GM12874 (cell line): Measurements from ENCODE around the gene ARFGAP2.

ENCODE experiments used
- TF ChIP-seq, protein P1 (sequence below): IDR thresholded peaks from 2 replicates; pipeline ENCODE4 v1.5.1; 2011; ENCODE audit warnings: low read depth, mild to moderate bottlenecking, control low read depth, low read length, moderate library complexity; ENCODE audit not compliant: insufficient read depth

The ARFGAP2 gene

DNA sequence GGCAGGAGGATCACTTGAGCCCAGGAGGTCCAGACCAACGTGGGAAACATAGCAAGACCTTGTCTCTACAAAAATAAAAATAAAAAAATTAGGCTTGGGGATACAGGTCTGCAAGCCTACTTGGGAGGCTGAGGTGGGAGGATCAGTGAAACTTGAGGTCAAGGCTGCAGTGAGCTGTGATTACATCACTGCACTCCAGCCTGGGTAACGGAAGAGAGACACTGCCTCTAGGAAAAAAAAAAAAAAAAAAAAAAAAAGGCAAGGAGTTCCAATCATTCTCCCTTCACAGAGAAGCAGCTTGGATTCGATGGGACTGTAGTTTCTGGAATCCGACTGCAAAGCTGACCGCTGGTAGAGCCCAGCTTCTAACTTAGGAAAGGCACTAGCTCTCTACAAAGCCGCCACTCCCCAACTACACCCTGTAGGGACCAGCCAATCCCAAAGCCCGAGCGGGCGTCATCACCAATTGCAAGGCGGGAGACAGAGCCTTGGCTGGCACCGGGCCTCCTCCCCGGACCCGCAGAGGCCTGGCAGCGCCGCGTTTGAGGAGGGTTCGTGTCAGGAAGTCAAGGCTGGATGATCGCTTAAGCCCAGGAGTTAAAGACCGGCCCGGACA, 37.4 kb upstream of the ARFGAP2 start:
- TF ChIP-seq, protein P1, sequence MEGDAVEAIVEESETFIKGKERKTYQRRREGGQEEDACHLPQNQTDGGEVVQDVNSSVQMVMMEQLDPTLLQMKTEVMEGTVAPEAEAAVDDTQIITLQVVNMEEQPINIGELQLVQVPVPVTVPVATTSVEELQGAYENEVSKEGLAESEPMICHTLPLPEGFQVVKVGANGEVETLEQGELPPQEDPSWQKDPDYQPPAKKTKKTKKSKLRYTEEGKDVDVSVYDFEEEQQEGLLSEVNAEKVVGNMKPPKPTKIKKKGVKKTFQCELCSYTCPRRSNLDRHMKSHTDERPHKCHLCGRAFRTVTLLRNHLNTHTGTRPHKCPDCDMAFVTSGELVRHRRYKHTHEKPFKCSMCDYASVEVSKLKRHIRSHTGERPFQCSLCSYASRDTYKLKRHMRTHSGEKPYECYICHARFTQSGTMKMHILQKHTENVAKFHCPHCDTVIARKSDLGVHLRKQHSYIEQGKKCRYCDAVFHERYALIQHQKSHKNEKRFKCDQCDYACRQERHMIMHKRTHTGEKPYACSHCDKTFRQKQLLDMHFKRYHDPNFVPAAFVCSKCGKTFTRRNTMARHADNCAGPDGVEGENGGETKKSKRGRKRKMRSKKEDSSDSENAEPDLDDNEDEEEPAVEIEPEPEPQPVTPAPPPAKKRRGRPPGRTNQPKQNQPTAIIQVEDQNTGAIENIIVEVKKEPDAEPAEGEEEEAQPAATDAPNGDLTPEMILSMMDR = no peak

GRCh38 chr11:47212938-47213337, 36.3 kb upstream of the ARFGAP2 start:
- TF ChIP-seq, protein P1 = no peak

- TF ChIP-seq, protein P1 = no peak
Observed at GRCh38 chr11:47208628-47209027, 31.9 kb upstream of the ARFGAP2 start.

- TF ChIP-seq, protein P1 = no peak
Observed at GRCh38 chr11:47207459-47207858, 30.8 kb upstream of the ARFGAP2 start.

- TF ChIP-seq, protein P1 = no peak
Observed at GRCh38 chr11:47204637-47204989, 27.9 kb upstream of the ARFGAP2 start.

DNA sequence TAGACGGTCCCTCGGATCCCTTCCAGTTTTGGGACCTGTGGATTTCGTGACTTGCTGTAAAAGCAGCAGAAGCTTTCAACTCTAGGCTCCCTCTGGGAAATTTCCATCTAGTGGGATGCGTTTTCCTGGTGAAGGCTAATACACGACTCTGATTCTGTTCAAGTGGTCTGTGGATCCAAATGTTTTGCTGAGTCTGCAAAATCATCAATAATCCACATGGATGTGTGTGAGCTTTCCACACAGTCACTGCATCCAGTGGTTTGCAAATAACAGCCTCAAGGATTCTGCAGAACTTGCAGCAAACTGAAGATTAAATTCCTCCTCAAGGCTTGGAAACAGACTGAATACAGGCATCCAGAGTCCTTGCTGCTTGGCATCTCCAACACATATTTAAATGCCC, 25.9 kb upstream of the ARFGAP2 start:
- TF ChIP-seq, protein P1 = no peak

- TF ChIP-seq, protein P1 = no peak
Observed at GRCh38 chr11:47201015-47201414, 24.3 kb upstream of the ARFGAP2 start.

- TF ChIP-seq, protein P1 = no peak
Observed at GRCh38 chr11:47192111-47192510, 15.4 kb upstream of the ARFGAP2 start.
